ENCODE measurements around the gene TMEM95.

- no peak for TF ChIP-seq CREB5 (CRISPR knock-in tag; IDR thresholded peaks at IDR 0.05; ENCODE audit: low read depth)
- no peak for TF ChIP-seq TOX (CRISPR knock-in tag; IDR thresholded peaks at IDR 0.05; ENCODE audit: borderline replicate concordance)
Measured at GRCh38 chr17:7309628-7310027, 45.3 kb upstream of the TMEM95 start.
